HL-60/S4 treated with retinoic acid at 250 ng/mL for 4 days and 3 days (cell line): ENCODE results near the gene ULK4.
"Not testable (repeated sequence)": the region's sequence is repeated elsewhere in the genome, so short reads cannot be mapped to it uniquely, and the experiment has no call there.

Source experiments
- in situ Hi-C: fragments of 300-500 bp; cut with MboI; formaldehyde crosslinking; loops from 2 replicates; pipeline ENCODE4 v1.7.0; 2022; ENCODE audit warnings: low sequenced_read_pairs

The ULK4 gene

GRCh38 chr3:41453618-41454017 is 508.3 kb downstream of the ULK4 start:
- in situ Hi-C loops: not testable (repeated sequence)

GRCh38 chr3:41450416-41451231 is 511.3 kb downstream of the ULK4 start:
- in situ Hi-C loops: no loop called here

- in situ Hi-C loops: no loop called here
These were observed 513.5 kb downstream of the ULK4 start for GRCh38 chr3:41448396-41448795.

- in situ Hi-C loops: no loop called here
These were observed 514.2 kb downstream of the ULK4 start for GRCh38 chr3:41447701-41448100.

- in situ Hi-C loops: not testable (repeated sequence)
These were observed 515.6 kb downstream of the ULK4 start for GRCh38 chr3:41446316-41446715.

- in situ Hi-C loops: no loop called here
These were observed 520.3 kb downstream of the ULK4 start for GRCh38 chr3:41441568-41441967.

- in situ Hi-C loops: no loop called here
These were observed 520.8 kb downstream of the ULK4 start for GRCh38 chr3:41441139-41441538.

- in situ Hi-C loops: no loop called here
These were observed 524.9 kb downstream of the ULK4 start for GRCh38 chr3:41436983-41437382.

- in situ Hi-C loops: no loop called here
These were observed 527.1 kb downstream of the ULK4 start for GRCh38 chr3:41434781-41435180.

- in situ Hi-C loops: no loop called here
These were observed 530.5 kb downstream of the ULK4 start for GRCh38 chr3:41431386-41431785.

- in situ Hi-C loops: no loop called here
These were observed 531.0 kb downstream of the ULK4 start for GRCh38 chr3:41430886-41431285.

- in situ Hi-C loops: no loop called here
These were observed 531.5 kb downstream of the ULK4 start for GRCh38 chr3:41430391-41430790.

- in situ Hi-C loops: no loop called here
These were observed 535.4 kb downstream of the ULK4 start for GRCh38 chr3:41426485-41426884.

GRCh38 chr3:41424543-41425300 is 537.2 kb downstream of the ULK4 start:
- in situ Hi-C loops: no loop called here

- in situ Hi-C loops: no loop called here
These were observed 542.1 kb downstream of the ULK4 start for GRCh38 chr3:41419809-41420208.

- in situ Hi-C loops: no loop called here
These were observed 542.8 kb downstream of the ULK4 start for GRCh38 chr3:41418961-41419691.

GRCh38 chr3:41417574-41417973 is 544.3 kb downstream of the ULK4 start:
- in situ Hi-C loops: no loop called here

GRCh38 chr3:41411065-41411464 is 550.8 kb downstream of the ULK4 start:
- in situ Hi-C loops: no loop called here

- in situ Hi-C loops: no loop called here
These were observed 556.4 kb downstream of the ULK4 start for GRCh38 chr3:41405466-41405865.

GRCh38 chr3:41404582-41404981 is 557.3 kb downstream of the ULK4 start:
- in situ Hi-C loops: no loop called here

- in situ Hi-C loops: no loop called here
These were observed 567.0 kb downstream of the ULK4 start for GRCh38 chr3:41394896-41395295.
